Lung microvascular endothelial cell (primary cell): Measurements from ENCODE around the gene VPS13A. TPM values are rescaled to one million over a fixed set of nuclear protein-coding genes. Genes with fewer than 3 reads are reported as not detected.
"Not testable (repeated sequence)": the region's sequence is repeated elsewhere in the genome, so short reads cannot be mapped to it uniquely, and the experiment has no call there.

Source experiments
- DNase-seq, 2 donors: peaks; one replicate each; pipeline versions ENCODE4 v3.0.0 to v3.0.0-alpha.2; 2010; ENCODE audit warnings: low read depth in 2 of 2
- total RNA-seq: library from RNA; depleted of rRNA; stranded (reverse); fragments of >200 nt; gene quantifications from 2 replicates; pipeline ENCODE4 v1.2.1, GENCODE V29; 2014

Gene VPS13A
- total RNA-seq, 1 donor from 2014 or later, result 23.0 TPM

DNA sequence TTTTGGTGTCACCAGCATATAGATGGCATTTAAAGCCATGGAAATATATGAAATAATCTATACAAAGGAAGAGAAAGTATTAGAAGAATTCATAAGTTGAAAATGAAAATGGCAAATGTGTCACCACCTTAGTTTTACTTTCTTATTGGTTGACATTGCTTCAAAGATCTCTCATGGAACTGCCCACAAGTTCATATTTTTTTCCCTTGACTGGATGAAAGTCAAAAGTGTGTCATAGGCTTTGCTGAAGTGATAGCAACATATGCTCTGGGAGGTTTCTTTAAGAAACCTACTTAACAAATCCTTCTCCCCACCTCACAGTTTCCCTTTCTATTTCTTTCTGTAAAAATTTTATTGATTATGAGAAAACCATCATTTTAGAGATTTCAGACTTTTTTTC is 127.2 kb downstream of the VPS13A start:
- DNase-seq, result no peak

DNA sequence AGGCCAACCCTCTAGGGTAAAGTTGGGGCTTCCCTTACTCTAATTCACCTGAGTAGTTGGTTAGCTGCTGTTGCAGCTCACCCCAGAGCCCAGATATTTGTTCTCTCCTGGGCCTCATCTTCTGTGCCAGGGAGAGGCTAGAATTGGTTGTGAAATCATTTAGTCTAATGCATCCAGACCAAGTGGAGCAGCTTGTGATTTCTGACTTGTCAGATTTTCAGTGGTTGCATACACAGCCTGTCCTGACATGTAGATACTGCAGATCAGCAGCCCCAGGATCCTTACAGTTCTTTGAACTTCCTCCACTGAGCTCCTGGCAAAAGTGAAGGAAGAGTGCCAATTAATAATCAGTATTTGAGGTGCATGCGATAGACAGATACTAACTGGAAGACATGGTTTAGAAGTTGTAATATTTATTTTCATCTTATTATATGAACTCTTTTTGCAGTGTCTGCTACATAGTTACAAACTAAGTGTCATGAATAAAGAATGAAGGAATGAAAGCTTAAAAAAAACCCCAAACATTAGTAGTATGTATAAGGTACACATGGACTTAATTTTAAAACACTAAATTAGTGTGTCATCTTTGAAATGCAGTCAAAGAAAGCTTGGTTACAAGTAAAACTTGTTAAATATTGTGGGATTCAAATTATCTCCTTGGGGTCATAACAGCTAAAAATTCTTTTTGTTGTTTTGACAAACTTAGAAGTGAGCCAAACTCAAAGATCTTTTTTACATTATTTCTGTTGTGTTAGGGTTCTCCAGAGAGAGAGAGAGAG is 128.5 kb downstream of the VPS13A start:
- DNase-seq, result no peak

DNA sequence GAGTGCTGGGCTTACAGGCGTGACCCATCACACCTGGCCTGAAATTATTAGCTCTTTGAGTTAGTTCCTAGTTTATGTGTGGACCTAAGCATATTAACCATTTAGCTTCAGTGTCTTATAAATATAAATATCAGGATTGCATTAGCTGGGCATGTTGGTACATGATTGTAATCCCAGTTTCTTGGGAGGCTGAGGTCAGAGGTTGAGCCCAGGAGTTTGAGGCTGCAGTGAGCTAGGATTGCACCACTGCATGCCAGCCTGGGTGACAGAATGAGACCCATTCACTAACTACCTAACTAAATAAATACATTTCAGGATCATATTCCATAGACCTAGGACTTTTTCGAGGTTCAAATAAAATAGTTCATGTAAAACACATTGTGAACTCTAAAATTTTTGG is 129.8 kb downstream of the VPS13A start:
- DNase-seq, result no peak

DNA sequence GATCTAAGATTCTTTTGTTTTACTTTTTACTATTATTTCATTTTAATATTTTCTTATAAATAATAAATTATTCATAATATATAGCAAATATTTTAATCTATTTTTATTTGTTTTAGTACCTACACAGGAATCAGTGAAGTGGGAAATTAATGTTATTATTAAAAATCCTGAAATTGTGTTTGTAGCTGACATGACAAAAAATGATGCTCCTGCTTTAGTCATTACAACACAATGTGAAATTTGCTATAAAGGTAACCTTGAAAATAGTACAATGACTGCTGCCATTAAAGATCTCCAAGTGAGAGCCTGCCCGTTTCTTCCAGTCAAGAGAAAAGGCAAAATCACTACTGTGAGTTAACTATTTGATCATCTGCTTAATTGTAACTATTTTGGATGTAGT is 138.7 kb downstream of the VPS13A start:
- DNase-seq, result no peak

DNA sequence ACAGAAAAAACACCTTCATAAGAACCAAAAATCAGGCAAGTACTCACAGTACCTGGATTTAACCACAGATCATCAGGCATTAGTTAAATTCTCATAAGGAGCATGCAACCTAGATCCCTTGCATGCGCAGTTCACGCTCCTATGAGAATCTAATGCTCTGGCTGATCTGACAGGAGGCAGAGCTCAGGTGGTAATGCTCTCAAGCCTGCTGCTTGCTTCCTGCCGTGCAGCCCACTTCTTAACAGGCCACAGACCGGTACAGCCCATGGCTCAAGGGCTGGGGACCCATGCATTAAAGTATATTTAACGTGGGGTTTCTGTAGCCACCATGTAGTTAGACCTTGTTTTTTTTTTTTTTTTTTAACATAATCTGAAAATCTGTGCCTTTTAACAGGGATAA is 147.7 kb downstream of the VPS13A start:
- no peak for DNase-seq

DNA sequence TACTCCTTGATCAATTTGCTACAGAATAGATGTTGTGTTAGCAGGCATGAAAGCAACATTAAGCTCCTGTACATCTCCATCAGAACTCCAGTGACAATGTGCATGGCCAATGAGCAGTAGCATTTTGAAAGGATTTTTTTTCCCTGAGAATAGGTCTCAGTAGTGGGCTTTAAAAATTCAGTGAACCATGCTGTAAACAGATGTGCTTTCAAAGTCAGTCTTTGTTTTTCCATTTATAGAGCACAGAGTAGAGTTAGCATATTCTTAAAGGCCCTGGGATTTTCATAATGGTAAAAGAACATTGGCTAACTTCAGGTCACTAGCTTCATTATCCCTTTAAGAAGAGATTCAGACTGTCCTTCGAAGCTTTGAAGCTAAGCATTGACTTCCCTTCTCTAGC is 150.8 kb downstream of the VPS13A start:
- DNase-seq, result no peak

DNA sequence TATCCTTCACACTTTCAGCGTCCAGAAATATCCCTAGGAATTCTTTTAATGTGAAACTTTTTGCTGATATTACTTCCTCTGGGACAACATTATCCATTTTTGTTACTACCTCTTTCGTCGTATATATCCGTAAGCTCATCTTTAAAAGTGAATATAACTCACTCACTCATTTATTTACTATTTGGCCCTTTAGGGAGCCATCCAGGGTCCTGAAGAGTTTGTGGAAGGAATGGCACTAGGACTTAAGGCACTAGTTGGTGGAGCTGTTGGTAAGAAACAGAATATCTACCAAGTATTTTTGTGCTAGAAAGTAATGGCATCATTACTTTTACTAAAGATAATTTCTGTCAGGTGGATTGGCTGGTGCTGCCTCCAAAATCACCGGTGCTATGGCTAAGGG is 192.7 kb downstream of the VPS13A start:
- no peak for DNase-seq

DNA sequence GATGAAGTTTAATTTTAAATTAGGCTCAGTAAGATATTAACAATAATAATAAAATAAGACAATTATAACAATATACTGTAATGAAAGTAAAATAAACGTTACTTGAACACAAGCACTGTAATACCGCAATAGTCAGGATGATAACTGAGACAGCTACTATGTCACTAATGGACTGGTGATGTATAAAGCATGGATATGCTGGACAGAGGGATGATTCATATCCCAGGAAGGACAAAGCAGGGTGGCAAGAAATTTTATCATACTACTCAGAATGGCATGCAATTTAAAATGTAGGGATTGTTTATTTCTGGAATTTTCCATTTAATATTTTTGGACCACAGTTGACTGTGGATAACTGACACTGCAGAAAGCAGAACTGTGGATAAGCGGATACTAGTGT is 196.9 kb downstream of the VPS13A start:
- peak in 1 of 2 donors; percentile 12 for DNase-seq

DNA sequence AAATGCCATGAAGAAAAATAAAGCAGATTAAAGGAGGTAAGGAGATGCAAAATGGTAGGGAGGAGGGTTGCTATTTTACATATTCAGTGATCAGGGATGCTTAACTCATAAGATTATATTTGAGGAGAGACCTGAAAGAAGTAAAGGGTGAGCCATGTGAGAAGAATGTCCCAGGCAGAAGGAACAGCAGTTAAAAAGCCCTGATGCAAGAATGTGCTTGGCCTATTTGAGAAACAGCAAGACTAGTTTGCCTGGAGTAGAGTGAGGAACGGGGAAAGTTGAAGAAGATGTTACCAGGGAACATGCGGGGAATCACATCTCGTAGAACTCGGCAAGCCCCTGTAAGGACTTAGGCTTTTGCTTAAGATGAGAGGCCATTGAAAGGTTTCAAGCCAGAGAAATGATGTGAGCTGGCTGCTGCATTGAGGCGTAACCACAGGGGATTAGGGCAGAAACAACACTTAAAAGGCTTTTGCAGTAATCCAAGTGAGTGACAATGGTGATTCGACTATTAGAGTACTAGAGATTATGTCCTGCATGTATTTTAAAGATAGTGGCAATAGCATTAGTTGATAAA is 198.7 kb downstream of the VPS13A start:
- DNase-seq, result no peak

DNA sequence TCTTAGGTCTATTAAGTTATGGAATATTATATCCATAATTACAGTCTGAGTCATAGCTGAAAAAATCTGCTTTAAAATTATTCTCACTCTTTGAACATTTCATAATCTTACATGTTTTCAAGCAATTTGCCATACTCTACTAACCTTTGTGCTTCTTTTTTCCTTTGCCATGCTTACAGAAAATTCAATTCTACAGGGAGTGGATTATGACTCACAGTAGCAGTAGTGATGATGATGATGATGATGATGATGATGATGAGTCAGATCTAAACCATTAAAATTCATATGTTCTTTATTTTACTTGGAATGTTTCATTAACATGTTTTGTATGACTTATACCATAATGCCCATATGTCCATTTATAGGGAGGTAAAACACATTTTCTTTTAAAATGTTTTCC is 207.1 kb downstream of the VPS13A start:
- peak in 1 of 2 donors; percentile 12 for DNase-seq

DNA sequence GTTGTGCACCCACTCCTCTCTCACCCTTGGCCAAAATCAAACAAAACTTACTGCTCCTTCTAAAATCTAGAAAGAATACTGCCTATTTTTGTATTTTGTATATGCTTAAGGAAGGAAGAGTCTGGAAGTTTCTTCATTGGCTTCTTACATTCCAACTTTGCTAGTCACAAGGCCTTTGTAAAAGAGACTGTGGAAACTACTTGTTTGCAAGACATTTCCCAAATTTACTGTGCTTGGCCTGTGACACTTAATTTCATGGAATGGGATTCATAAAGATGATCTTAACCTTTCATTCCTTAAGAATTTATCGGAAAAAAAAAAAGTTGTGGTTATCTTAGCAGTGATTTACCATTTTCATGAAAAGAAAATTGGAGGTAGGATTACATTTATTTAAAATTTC is 208.9 kb downstream of the VPS13A start:
- DNase-seq, result no peak

DNA sequence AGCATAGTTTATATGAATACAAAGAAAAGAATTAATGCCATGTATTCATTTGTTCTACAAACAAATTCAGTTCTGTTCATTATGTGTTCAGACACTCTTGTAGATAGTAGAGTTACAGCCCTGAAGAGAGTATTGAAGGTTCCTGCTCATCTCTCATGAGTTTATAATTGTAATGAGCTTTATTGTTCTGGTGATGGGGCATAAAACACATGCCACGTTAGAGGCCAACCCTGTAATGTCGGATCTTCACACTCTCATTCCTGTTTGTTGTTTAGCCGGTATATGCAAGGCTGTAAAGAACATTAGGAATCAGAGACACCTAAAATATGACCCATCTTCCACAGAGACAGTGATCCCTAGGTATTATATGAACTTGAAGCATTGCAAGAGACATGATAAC is 214.5 kb downstream of the VPS13A start:
- DNase-seq, result no peak

DNA sequence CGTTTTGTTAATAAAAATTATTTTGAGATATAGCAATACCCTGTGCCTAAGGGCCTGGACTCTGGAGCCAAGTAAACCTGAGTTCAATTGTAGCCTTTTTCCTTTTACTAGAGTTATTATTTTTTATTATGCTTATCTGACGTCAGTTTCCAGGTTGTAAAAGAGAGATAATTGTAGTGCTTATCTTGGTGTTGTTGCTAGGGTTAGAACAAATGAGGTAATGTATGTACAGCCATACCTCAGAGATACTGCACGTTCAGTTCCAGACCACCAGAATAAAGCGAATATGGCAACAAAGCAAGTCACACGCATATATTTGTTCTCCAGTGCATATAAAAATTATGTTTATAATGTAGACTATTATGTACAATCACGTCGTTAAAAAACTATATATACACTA is 215.0 kb downstream of the VPS13A start:
- no peak for DNase-seq

DNA sequence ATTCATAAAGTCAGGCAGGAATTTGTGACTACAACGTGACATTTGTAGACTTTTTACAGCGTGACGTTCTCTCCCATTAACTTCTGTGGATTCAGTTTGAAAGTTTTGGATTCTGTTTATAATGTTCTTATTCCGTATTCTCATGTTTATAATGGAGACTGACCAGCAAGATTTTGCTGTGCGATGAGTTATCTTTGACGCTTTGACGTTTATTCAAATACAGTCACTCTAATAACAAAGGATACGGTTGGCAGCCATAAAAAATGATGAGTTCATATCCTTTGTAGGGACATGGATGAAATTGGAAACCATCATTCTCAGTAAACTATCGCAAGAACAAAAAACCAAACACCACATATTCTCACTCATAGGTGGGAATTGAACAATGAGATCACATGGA is 221.2 kb downstream of the VPS13A start:
- DNase-seq, result peak; percentile 27 to 31

DNA sequence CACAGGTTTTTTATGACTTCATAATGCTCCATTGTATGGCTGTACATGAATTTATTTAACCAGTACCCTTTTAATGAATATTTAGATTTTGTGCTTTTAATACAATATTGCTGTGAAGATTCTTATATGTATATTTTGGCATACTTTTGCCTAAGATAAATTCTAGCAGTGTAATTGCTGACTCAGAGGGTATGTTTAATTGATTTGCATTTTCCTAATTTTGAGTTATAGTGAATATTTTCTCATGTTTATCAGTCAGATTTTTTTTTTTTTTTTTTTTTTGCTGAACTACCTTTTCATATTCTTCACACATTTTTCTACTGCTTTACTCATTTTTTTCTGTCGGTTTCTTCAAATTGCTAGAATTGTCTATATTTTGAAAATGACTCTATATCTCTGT is 222.6 kb downstream of the VPS13A start:
- DNase-seq, result no peak

DNA sequence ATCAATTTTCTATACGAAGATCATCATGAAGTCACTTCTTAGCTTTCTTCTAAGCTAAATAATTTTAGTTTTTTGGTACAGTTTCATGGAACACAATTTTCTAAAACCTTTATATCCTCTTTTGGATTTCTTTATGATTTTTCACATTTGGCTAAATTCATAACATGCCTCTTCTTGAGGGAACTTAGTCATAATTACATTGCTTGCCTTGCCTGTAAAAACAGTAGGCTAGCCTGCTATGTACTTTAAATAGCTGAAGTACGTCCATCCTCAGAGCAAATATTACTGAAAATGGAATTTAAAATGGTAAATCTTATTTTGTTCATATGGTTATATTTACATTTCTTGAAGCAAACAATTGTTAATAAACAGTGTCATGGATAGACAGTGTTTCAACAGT is 225.0 kb downstream of the VPS13A start:
- DNase-seq, result no peak

DNA sequence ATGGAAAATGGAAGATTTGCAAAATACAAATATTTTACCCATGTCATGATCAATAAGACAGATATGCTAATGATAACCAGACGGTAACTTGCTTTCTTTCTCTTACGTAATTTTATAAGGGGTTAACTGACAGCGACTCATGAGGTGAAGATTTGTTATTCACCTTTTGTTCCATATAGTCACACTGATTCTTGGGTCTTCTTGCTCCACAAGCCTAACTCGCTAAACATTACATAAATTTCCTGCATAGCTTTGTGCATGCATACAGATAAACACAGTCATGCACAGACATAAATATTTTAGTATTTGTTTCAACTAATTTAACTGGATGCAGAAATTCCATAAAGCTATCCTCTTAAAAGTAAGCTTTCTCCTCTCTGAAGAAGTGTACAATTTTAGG is 225.9 kb downstream of the VPS13A start:
- no peak for DNase-seq

DNA sequence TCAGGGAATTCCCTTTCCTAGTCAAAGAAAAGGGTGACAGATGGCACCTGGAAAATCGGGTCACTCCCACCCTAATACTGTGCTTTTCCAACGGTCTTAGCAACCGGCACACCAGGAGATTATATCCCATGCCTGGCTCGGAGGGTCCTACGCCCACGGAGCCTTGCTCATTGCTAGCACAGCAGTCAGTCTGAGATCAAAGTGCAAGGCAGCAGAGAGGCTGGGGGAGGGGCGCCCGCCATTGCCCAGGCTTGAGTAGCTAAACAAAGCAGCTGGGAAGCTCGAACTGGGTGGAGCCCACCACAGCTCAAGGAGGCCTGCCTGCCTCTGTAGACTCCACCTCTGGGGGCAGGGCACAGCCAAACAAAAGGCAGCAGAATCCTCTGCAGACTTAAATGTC is 231.2 kb downstream of the VPS13A start:
- not testable (repeated sequence) for DNase-seq

DNA sequence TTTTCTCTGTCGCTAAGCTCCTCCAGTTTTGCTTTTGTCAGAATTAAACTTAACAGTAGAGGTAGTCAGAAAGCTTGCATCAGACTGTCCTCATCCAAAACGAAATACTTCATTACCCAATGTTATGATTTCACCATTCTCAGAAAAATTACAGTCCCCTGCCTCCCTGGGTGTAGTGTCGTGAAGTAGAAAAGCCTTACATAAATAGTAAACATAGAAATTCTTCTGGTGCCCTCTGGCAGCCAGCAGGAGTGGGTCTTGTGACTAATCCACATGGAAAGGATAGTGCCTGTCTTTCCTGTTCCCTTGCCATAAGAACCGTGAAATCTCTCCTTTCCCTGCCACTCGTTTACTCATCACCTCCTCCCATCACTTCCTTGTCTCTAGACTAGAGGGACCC is 240.2 kb downstream of the VPS13A start:
- peak; percentile 47 to 75 for DNase-seq

DNA sequence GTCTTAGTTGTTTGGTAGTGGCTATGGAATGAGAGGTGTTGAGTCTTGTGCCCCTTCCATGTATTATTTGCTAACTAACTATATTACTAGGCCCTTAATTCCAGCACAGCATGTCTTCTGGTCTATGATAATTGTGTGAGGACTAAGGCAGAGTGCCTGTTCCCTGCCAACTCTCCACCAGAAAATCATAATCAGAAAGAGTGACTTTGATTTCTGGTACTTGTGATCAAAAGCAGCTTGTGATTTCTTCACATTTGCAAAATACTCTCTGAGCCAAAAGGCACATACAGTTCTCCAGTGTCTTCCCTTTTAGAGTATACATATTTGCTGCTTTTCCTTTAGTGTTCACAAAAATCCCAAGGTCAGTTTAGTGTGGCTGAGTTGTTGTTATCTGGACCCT is 240.9 kb downstream of the VPS13A start:
- no peak for DNase-seq

DNA sequence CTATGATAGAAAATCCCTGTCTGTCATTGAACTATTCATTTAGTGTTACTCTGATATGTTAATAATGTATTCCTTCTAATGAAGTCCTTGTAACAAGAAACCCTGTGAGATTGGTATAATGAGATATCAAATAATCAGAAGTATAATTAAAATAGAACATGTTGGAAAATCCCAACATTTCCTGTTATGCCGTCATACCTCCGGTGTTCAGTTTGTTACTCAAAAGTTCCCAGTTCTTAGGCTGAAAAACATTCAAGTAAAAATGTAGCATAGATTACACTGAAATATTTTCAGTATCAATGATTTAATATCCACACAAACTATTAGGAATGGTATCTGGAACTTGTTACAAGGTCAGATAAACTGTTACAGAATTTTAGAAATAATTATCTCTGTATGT is 243.3 kb downstream of the VPS13A start:
- DNase-seq, result peak; percentile 83 to 84

DNA sequence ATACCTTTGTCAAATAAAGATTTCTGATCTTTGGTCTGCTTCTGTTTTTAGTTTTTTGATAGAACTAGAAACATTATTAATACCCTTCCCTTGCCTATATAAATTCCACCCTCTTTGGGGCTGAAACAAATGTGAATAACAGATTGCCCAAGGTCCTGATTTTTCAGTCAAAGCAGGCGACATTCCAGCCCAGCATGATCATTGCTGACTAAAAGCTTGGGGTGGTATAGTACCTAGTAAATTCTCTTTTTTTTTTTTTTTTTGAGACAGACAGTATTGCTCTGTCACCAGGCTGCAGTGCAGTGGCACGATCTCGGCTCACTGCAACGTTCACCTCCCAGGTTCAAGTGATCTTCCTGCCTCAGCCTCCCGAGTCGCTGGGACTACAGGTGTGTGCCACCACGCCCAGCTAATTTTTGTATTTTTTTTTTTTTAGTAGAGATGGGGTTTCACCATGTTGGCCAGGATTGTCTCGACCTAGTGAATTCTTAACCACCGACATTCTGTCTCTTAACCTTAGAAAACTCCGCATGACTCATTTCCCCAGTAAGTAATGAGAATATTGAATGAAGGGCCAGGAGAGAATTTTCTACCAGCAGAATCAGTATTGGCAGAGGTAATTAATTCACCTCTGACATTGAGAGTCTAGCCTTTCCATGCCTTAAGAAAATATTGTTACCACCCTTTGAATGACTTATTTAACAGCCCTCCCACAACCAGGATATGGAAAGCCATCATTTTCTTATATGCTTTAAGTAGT is 244.4 kb downstream of the VPS13A start:
- DNase-seq, result peak; percentile 24 to 84

DNA sequence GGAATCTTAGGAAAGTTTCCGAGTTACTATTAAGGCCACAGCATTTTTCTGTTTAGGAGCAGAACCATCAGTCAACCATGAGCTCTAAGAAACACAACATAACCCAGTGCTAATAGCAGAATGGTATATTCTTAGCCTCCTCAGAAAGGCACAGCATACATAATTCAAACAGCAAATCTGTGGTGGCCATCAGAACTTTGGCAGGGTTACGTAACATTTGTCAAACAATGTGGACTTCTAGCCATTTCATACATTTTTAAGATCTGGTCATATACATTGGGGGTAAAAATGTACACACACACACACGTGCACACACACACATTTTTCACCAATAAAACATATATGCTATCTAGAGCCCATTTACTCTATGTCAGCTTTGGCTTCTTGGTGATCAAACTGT is 245.6 kb downstream of the VPS13A start:
- no peak for DNase-seq
